ENCODE data around the gene DPP6. TPM values are rescaled to one million over a fixed set of nuclear protein-coding genes. Genes with fewer than 3 reads are reported as not detected.

Gene DPP6
- total RNA-seq, 1 donor from 2014 or later, result not detected

DNA sequence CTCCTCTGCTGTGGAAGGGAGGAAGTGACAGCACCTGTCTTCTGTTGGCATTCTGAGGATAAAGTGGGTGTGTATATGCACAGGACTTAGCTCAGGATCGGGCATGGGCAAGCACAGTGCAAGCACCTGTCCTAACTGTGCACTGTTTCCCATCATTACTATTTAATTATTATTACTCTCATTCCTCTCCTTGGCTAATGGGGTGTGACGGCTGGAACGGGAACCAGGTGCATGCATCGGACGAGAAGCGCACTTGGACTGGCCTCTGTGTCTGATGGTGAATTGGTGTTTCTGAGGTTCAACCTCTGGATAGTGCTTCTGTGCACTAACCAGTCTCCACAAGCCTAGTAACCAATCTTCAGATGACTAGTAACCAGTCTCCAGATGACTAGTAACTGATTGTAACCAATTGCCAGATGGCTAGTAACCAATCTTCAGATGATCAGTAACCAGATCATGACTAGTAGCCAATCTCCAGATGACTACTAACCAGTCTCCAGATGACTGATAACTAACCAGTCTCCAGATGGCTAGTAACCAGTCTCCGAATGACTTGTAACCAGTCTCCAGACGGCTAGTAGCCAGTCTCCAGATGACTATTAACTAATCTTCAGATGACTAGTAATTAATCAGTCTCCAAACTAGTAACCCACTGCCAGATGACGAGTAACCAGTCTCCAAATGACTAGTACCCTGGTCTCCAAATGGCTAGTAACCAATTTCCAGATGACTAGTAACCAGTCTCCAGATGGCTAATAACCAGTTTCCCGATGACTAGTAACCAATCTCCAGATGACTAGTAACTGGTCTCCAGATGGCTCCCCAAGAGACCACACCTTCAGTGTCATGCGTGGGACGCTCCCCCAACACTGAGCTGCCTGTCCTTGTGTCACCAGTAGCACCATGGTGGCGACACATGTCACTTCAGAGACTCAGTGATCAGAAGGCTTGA is 864.9 kb downstream of the DPP6 start:
- no peak for TF ChIP-seq CTCF (IDR thresholded peaks at IDR 0.05; ENCODE audit: partially characterized antibody, unreplicated experiment)
- DNase-seq, result no peak
- Mint-ChIP-seq H3K36me3 (ENCODE audit: unreplicated experiment) (no peaks in the 10 kb centered on the region), H3K9me3 (ENCODE audit: unreplicated experiment) (peaks cover 4% of the 10 kb centered on the region), H3K4me3 (ENCODE audit: unreplicated experiment) (no peak overlapping the region), H3K27ac (ENCODE audit: unreplicated experiment) (no peak overlapping the region), H3K27me3 (ENCODE audit: unreplicated experiment) (peaks cover 1% of the 10 kb centered on the region), H3K4me1 (ENCODE audit: low read depth, unreplicated experiment) (no peaks in the 10 kb centered on the region)

- H3K36me3 Mint-ChIP-seq (ENCODE audit: unreplicated experiment), result no peaks in the 10 kb centered on the region
- DNase-seq, result no peak
- no peak for TF ChIP-seq CTCF (IDR thresholded peaks at IDR 0.05; ENCODE audit: partially characterized antibody, unreplicated experiment)
- no peak overlapping the region for H3K4me3 Mint-ChIP-seq (ENCODE audit: unreplicated experiment)
- no peaks in the 10 kb centered on the region for H3K4me1 Mint-ChIP-seq (ENCODE audit: low read depth, unreplicated experiment)
- H3K9me3 Mint-ChIP-seq (ENCODE audit: unreplicated experiment), result peaks cover 2% of the 10 kb centered on the region
- peaks cover 1% of the 10 kb centered on the region for H3K27me3 Mint-ChIP-seq (ENCODE audit: unreplicated experiment)
- no peak overlapping the region for H3K27ac Mint-ChIP-seq (ENCODE audit: unreplicated experiment)
Observed at GRCh38 chr7:154917808-154918160, 865.6 kb downstream of the DPP6 start.

GRCh38 chr7:154918266-154918665 is 866.1 kb downstream of the DPP6 start:
- H3K4me1 Mint-ChIP-seq (ENCODE audit: low read depth, unreplicated experiment), result no peaks in the 10 kb centered on the region
- H3K36me3 Mint-ChIP-seq (ENCODE audit: unreplicated experiment), result no peaks in the 10 kb centered on the region
- H3K27ac Mint-ChIP-seq (ENCODE audit: unreplicated experiment), result no peak overlapping the region
- H3K4me3 Mint-ChIP-seq (ENCODE audit: unreplicated experiment), result no peak overlapping the region
- peaks cover 2% of the 10 kb centered on the region for H3K9me3 Mint-ChIP-seq (ENCODE audit: unreplicated experiment)
- H3K27me3 Mint-ChIP-seq (ENCODE audit: unreplicated experiment), result peaks cover 1% of the 10 kb centered on the region
- TF ChIP-seq CTCF (IDR thresholded peaks at IDR 0.05; ENCODE audit: partially characterized antibody, unreplicated experiment), result no peak
- DNase-seq, result no peak

DNA sequence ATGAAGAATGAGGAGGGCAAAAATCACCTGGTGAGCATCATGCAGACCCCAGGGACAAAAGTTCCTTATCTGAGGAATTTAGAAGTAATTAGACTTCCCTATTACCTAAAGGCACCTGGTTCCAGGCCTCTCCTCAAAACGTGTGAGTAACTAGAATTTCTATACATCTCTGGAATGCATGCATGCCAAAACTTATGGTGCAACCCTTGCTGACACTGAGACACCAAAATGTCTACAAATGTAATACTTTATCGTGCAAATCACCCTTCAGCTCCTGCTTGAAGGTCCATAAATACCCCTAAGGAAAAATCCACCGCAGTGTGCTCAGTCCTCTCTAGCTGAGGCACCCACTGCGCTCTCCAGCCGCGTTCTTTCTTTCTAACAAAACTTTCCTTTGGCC is 866.5 kb downstream of the DPP6 start:
- Mint-ChIP-seq H3K27me3 (ENCODE audit: unreplicated experiment) (peaks cover 1% of the 10 kb centered on the region), H3K27ac (ENCODE audit: unreplicated experiment) (no peak overlapping the region), H3K4me3 (ENCODE audit: unreplicated experiment) (no peak overlapping the region), H3K9me3 (ENCODE audit: unreplicated experiment) (peaks cover 2% of the 10 kb centered on the region), H3K36me3 (ENCODE audit: unreplicated experiment) (no peaks in the 10 kb centered on the region), H3K4me1 (ENCODE audit: low read depth, unreplicated experiment) (no peaks in the 10 kb centered on the region)
- no peak for TF ChIP-seq CTCF (IDR thresholded peaks at IDR 0.05; ENCODE audit: partially characterized antibody, unreplicated experiment)
- no peak for DNase-seq

All from glutamatergic neuron (in vitro differentiated cells).